Hepatocyte (in vitro differentiated cells): Measurements from ENCODE around the gene MMP1. TPM values are rescaled to one million over a fixed set of nuclear protein-coding genes. Genes with fewer than 3 reads are reported as not detected.

Experiments used
- DNase-seq: peaks from one replicate; pipeline ENCODE4 v3.0.0-alpha.2; 2016; ENCODE audit warnings: low spot score
- H2AFZ ChIP-seq: fragments of 200-600 bp; sonication (generic); 2 replicates; pipeline ENCODE4 v1.6.0; 2016; ENCODE audit warnings: antibody characterized with exemption, mild to moderate bottlenecking
- H3K27ac ChIP-seq: fragments of 200-600 bp; sonication (generic); 2 replicates; pipeline ENCODE4 v1.5.1; 2016; ENCODE audit warnings: mild to moderate bottlenecking
- H3K27me3 ChIP-seq: fragments of 200-600 bp; sonication (generic); 2 replicates; pipeline ENCODE4 v1.6.1; 2016
- H3K36me3 ChIP-seq: fragments of 200-600 bp; sonication (generic); replicated peaks from 2 replicates; pipeline ENCODE4 v1.5.1; 2016; ENCODE audit warnings: low read depth; ENCODE audit not compliant: insufficient read depth
- H3K4me1 ChIP-seq: fragments of 200-600 bp; sonication (generic); 2 replicates; pipeline ENCODE4 v1.5.1; 2016; ENCODE audit warnings: mild to moderate bottlenecking, moderate library complexity; ENCODE audit not compliant: insufficient read depth
- H3K4me2 ChIP-seq: fragments of 200-600 bp; sonication (generic); 2 replicates; pipeline ENCODE4 v1.6.0; 2016
- H3K4me3 ChIP-seq: fragments of 200-600 bp; sonication (generic); 2 replicates; pipeline ENCODE4 v1.5.1; 2016; ENCODE audit warnings: mild to moderate bottlenecking
- H3K79me2 ChIP-seq: fragments of 200-600 bp; sonication (generic); 2 replicates; pipeline ENCODE4 v1.6.0; 2017; ENCODE audit warnings: mild to moderate bottlenecking
- H3K9me2 ChIP-seq: fragments of 200-600 bp; sonication (generic); replicated peaks from 2 replicates; pipeline ENCODE4 v1.6.0; 2017; ENCODE audit warnings: mild to moderate bottlenecking; ENCODE audit not compliant: insufficient read depth
- H3K9me3 ChIP-seq: fragments of 200-600 bp; sonication (generic); 2 replicates; pipeline ENCODE4 v1.5.1; 2016; ENCODE audit warnings: low read depth, mild to moderate bottlenecking
- H4K20me1 ChIP-seq: fragments of 200-600 bp; sonication (generic); 2 replicates; pipeline ENCODE4 v1.6.0; 2016; ENCODE audit warnings: mild to moderate bottlenecking; ENCODE audit not compliant: insufficient read depth, poor library complexity, severe bottlenecking
- CTCF ChIP-seq: fragments of 200-600 bp; sonication (generic); IDR thresholded peaks from 2 replicates; pipeline ENCODE4 v1.5.1; 2016; ENCODE audit warnings: antibody characterized with exemption, mild to moderate bottlenecking; ENCODE audit not compliant: poor library complexity
- EZH2 ChIP-seq: fragments of 200-600 bp; sonication (generic); IDR thresholded peaks from 2 replicates; pipeline ENCODE4 v1.6.1; 2016; ENCODE audit warnings: antibody characterized with exemption, mild to moderate bottlenecking, borderline replicate concordance
- EZH2phosphoT487 ChIP-seq: fragments of 200-600 bp; sonication (generic); IDR thresholded peaks from one replicate; pipeline ENCODE4 v1.6.1; 2018; ENCODE audit warnings: antibody characterized with exemption, mild to moderate bottlenecking, low read depth, moderate library complexity; ENCODE audit not compliant: unreplicated experiment, severe bottlenecking
- WGBS: methylation state at CpG from one replicate; pipeline ENCODE4 v1.1.6; 2016; ENCODE audit warnings: low lambda C conversion rate; ENCODE audit errors: missing lambda C conversion rate; 5-methylcytosine and 5-hydroxymethylcytosine counted together
- polyA plus RNA-seq: library from polyadenylated mRNA; unstranded; fragments of >200 nt; fragmentation: Nextera tagmentation; extraction: Ambion mirVana; gene quantifications from 2 replicates; pipeline ENCODE4 v1.2.1, GENCODE V29; 2016
- total RNA-seq: library from RNA; depleted of rRNA; stranded (reverse); fragments of >200 nt; gene quantifications from 2 replicates; pipeline ENCODE4 v1.2.3, GENCODE V29; 2014

Gene MMP1
- total and polyA plus RNA-seq, 2 experiments from 2014 or later: 10.1 to 24.6 TPM

- no peak overlapping the region for H3K4me3 ChIP-seq
- no peaks in the 10 kb centered on the region for H3K36me3 ChIP-seq
- no peak overlapping the region for H2AFZ ChIP-seq
- H3K4me1 ChIP-seq: no peaks in the 10 kb centered on the region
- H3K4me2 ChIP-seq: no peak overlapping the region
- H3K27ac ChIP-seq: no peak overlapping the region
- H3K79me2 ChIP-seq: no peaks in the 10 kb centered on the region
- TF ChIP-seq EZH2phosphoT487 (no peak), EZH2 (no peak), CTCF (no peak)
- 79% methylated on average over 6 of the region's 6 CpGs for WGBS
- H3K9me3 ChIP-seq: no peaks in the 10 kb centered on the region
- H3K27me3 ChIP-seq: no peaks in the 10 kb centered on the region
- H4K20me1 ChIP-seq: no peaks in the 10 kb centered on the region
- DNase-seq: no peak
- H3K9me2 ChIP-seq: no peaks in the 10 kb centered on the region
These were observed 31.5 kb upstream of the MMP1 start for GRCh38 chr11:102829316-102830000.

- TF ChIP-seq EZH2 (no peak), CTCF (no peak), EZH2phosphoT487 (no peak)
- Histone ChIP-seq H3K27me3 (no peaks in the 10 kb centered on the region), H3K36me3 (no peaks in the 10 kb centered on the region), H3K4me3 (no peak overlapping the region), H3K4me2 (no peak overlapping the region), H3K79me2 (no peaks in the 10 kb centered on the region), H2AFZ (no peak overlapping the region), H3K9me2 (no peaks in the 10 kb centered on the region), H4K20me1 (no peaks in the 10 kb centered on the region), H3K9me3 (no peaks in the 10 kb centered on the region), H3K4me1 (no peaks in the 10 kb centered on the region), H3K27ac (no peak overlapping the region)
- DNase-seq: no peak
- WGBS: 93% methylated on average over 1 of the region's 1 CpG
These were observed 26.6 kb upstream of the MMP1 start for GRCh38 chr11:102824556-102824955.

GRCh38 chr11:102819491-102819890 lies 21.5 kb upstream of the MMP1 start:
- no peak overlapping the region for H3K4me2 ChIP-seq
- H3K9me3 ChIP-seq: no peaks in the 10 kb centered on the region
- no peak overlapping the region for H2AFZ ChIP-seq
- H3K36me3 ChIP-seq: no peaks in the 10 kb centered on the region
- no peak overlapping the region for H3K27ac ChIP-seq
- H4K20me1 ChIP-seq: no peaks in the 10 kb centered on the region
- no peaks in the 10 kb centered on the region for H3K4me1 ChIP-seq
- DNase-seq: no peak
- no peak for TF ChIP-seq CTCF
- TF ChIP-seq EZH2phosphoT487: no peak
- no peak for TF ChIP-seq EZH2
- H3K27me3 ChIP-seq: no peaks in the 10 kb centered on the region
- no peaks in the 10 kb centered on the region for H3K9me2 ChIP-seq
- no peaks in the 10 kb centered on the region for H3K79me2 ChIP-seq
- WGBS: 75% methylated on average over 6 of the region's 6 CpGs
- H3K4me3 ChIP-seq: no peak overlapping the region
